Right atrium auricular region (tissue), 2 donors: ENCODE measurements around the gene CDH13. TPM values are rescaled to one million over a fixed set of nuclear protein-coding genes. Genes with fewer than 3 reads are reported as not detected.

Experiments
- DNase-seq: peaks from one replicate; pipeline ENCODE4 v3.0.0-alpha.2; 2019; ENCODE audit warnings: low spot score
- H3K27ac ChIP-seq, 2 donors: fragments of 200-600 bp; sonication (generic); 1 replicate in 1 of 2; 2 replicates in 1 of 2; pipeline ENCODE4 v1.5.1; 2016 to 2019
- H3K27me3 ChIP-seq, 2 donors: fragments of 200-600 bp; sonication (generic); one replicate each; pipeline versions ENCODE4 v1.5.1 to v1.6.0; 2017 to 2019
- H3K36me3 ChIP-seq: fragments of 200-600 bp; sonication (generic); one replicate; pipeline ENCODE4 v1.5.1; 2016
- H3K4me1 ChIP-seq, 2 donors: fragments of 200-600 bp; sonication (generic); one replicate each; pipeline versions ENCODE4 v1.5.1 to v1.6.0; 2017 to 2019
- H3K4me3 ChIP-seq, 2 donors: fragments of 200-600 bp; sonication (generic); 1 replicate in 1 of 2; 2 replicates in 1 of 2; pipeline ENCODE4 v1.5.1; 2017 to 2019; ENCODE audit warnings: mild to moderate bottlenecking in 1 of 2, moderate library complexity in 1 of 2
- H3K9me3 ChIP-seq, 2 donors: fragments of 200-600 bp; sonication (generic); one replicate each; pipeline ENCODE4 v1.5.1; 2019
- CTCF ChIP-seq, 2 donors: fragments of 200-600 bp; sonication (generic); IDR thresholded peaks; one replicate each; pipeline ENCODE4 v1.5.1; 2019; ENCODE audit warnings: antibody characterized with exemption in 2 of 2
- total RNA-seq, 2 donors: library from RNA; depleted of rRNA; stranded (reverse); fragments of >200 nt; gene quantifications; one replicate each; pipeline ENCODE4 v1.1.0, GENCODE V29; 2016

CDH13 gene
- total RNA-seq, 2 donors from 2014 or later: 75.4 to 85.9 TPM

- no peak for DNase-seq
- no peak overlapping the region for H3K4me3 ChIP-seq
- H3K27me3 ChIP-seq: no peaks in the 10 kb centered on the region
- no peak overlapping the region for H3K27ac ChIP-seq
- H3K9me3 ChIP-seq: peaks cover 0 to 4% of the 10 kb centered on the region in 2 donors
- H3K4me1 ChIP-seq: no peaks in the 10 kb centered on the region
- TF ChIP-seq CTCF (IDR thresholded peaks at IDR 0.05): no peak
- no peaks in the 10 kb centered on the region for H3K36me3 ChIP-seq
Measured at GRCh38 chr16:83019963-83020362, 393.2 kb downstream of the CDH13 start.

GRCh38 chr16:83021045-83021444 lies 394.3 kb downstream of the CDH13 start:
- Histone ChIP-seq H3K27ac (no peak overlapping the region), H3K4me3 (no peak overlapping the region), H3K9me3 (peaks cover 0 to 4% of the 10 kb centered on the region in 2 donors), H3K36me3 (no peaks in the 10 kb centered on the region), H3K4me1 (no peaks in the 10 kb centered on the region), H3K27me3 (no peaks in the 10 kb centered on the region)
- no peak for DNase-seq
- TF ChIP-seq CTCF (IDR thresholded peaks at IDR 0.05): no peak

- no peak for TF ChIP-seq CTCF (IDR thresholded peaks at IDR 0.05)
- Histone ChIP-seq H3K27me3 (no peaks in the 10 kb centered on the region), H3K9me3 (peaks cover 0 to 4% of the 10 kb centered on the region in 2 donors), H3K27ac (no peak overlapping the region), H3K4me3 (no peak overlapping the region), H3K36me3 (no peaks in the 10 kb centered on the region), H3K4me1 (no peaks in the 10 kb centered on the region)
- DNase-seq: no peak
Measured at GRCh38 chr16:83021746-83022145, 395.0 kb downstream of the CDH13 start.

GRCh38 chr16:83023011-83023410 lies 396.2 kb downstream of the CDH13 start:
- peaks cover 0 to 4% of the 10 kb centered on the region in 2 donors for H3K9me3 ChIP-seq
- H3K27ac ChIP-seq: no peak overlapping the region
- no peaks in the 10 kb centered on the region for H3K4me1 ChIP-seq
- no peak for DNase-seq
- no peak for TF ChIP-seq CTCF (IDR thresholded peaks at IDR 0.05)
- no peaks in the 10 kb centered on the region for H3K27me3 ChIP-seq
- no peak overlapping the region for H3K4me3 ChIP-seq
- H3K36me3 ChIP-seq: no peaks in the 10 kb centered on the region

- H3K27ac ChIP-seq: no peak overlapping the region
- no peaks in the 10 kb centered on the region for H3K4me1 ChIP-seq
- H3K4me3 ChIP-seq: no peak overlapping the region
- DNase-seq: no peak
- TF ChIP-seq CTCF (IDR thresholded peaks at IDR 0.05): no peak
- peaks cover 0 to 4% of the 10 kb centered on the region in 2 donors for H3K9me3 ChIP-seq
- no peaks in the 10 kb centered on the region for H3K27me3 ChIP-seq
- H3K36me3 ChIP-seq: no peaks in the 10 kb centered on the region
Measured at GRCh38 chr16:83023640-83024039, 396.9 kb downstream of the CDH13 start.

- H3K27ac ChIP-seq: no peak overlapping the region
- no peaks in the 10 kb centered on the region for H3K4me1 ChIP-seq
- H3K27me3 ChIP-seq: no peaks in the 10 kb centered on the region
- no peak for DNase-seq
- no peak overlapping the region for H3K4me3 ChIP-seq
- peaks cover 0 to 4% of the 10 kb centered on the region in 2 donors for H3K9me3 ChIP-seq
- no peak for TF ChIP-seq CTCF (IDR thresholded peaks at IDR 0.05)
- H3K36me3 ChIP-seq: no peaks in the 10 kb centered on the region
Measured at GRCh38 chr16:83027973-83028372, 401.2 kb downstream of the CDH13 start.
